ENCODE measurements around the gene SLC41A3. TPM values are rescaled to one million over a fixed set of nuclear protein-coding genes. Genes with fewer than 3 reads are reported as not detected.

Gene SLC41A3
- total and polyA plus RNA-seq, 2 of the 4 experiments (the other 2 are of a cell fraction): 30.5 to 43.5 TPM

- H3K56ac ChIP-seq (ENCODE audit: extremely low read depth, insufficient read depth, low read length): no peak overlapping the region
- no peak overlapping the region for H3K27ac ChIP-seq (ENCODE audit: insufficient read depth, low read length)
- no peak overlapping the region for H2BK120ac ChIP-seq (ENCODE audit: low read depth, low read length)
- ChIA-PET POLR2A (ENCODE audit: unreplicated experiment) (no interaction called here), CTCF (no interaction called here)
- dilution Hi-C loops (cut with HindIII; ENCODE audit: low sequenced_read_pairs, unreplicated experiment): no loop called here
- no peak overlapping the region for H2AFZ ChIP-seq (replicated peaks; ENCODE audit: low read length, poor library complexity)
- H3K9ac ChIP-seq (ENCODE audit: low read depth, low read length): no peak overlapping the region
- no peak overlapping the region for H2BK5ac ChIP-seq (ENCODE audit: low read depth, low read length, poor library complexity, severe bottlenecking)
- no peak overlapping the region for H3K23ac ChIP-seq (ENCODE audit: low read depth, low read length)
- H3K4me3 ChIP-seq (ENCODE audit: insufficient read depth, low read depth, low read length): no peak overlapping the region
- no peak overlapping the region for H3K18ac ChIP-seq (ENCODE audit: low read depth, low read length)
- H4K8ac ChIP-seq (ENCODE audit: low read depth in 2 of 2, low read length in 2 of 2): no peak overlapping the region
- DNase-seq (no peak), ATAC-seq (ENCODE audit: low read depth) (no peak)
- no peaks in the 10 kb centered on the region for H3K36me3 ChIP-seq (ENCODE audit: control insufficient read depth, insufficient read depth, low read length)
- no peak overlapping the region for H4K5ac ChIP-seq (ENCODE audit: low read depth, low read length)
- H4K20me1 ChIP-seq (ENCODE audit: insufficient read depth, low read length): no peaks in the 10 kb centered on the region
- H2AK5ac ChIP-seq (ENCODE audit: low read depth, low read length): no peak overlapping the region
- H4K91ac ChIP-seq (ENCODE audit: insufficient read depth, low read depth, low read length): no peak overlapping the region
- H2AK9ac ChIP-seq (replicated peaks; ENCODE audit: low read depth, low read length, poor library complexity): no peak overlapping the region
- in situ Hi-C loops (cut with MboI; ENCODE audit: low sequenced_read_pairs): no loop called here
- H2BK20ac ChIP-seq (ENCODE audit: low read depth, low read length): no peak overlapping the region
- H3K27me3 ChIP-seq (ENCODE audit: control insufficient read depth, insufficient read depth, low read length): no peaks in the 10 kb centered on the region
- no peaks in the 10 kb centered on the region for H3K4me1 ChIP-seq (ENCODE audit: control insufficient read depth, insufficient read depth, low read length)
- no TSS peak for BruUV-seq (replicated peaks)
- H3K79me1 ChIP-seq (ENCODE audit: low read depth in 1 of 2, low read length in 2 of 2): no peaks in the 10 kb centered on the region
- intact Hi-C loops (cut with micrococcal nuclease): no loop called here
- no peak overlapping the region for H3K14ac ChIP-seq (replicated peaks; ENCODE audit: low read depth, low read length)
- H3K4ac ChIP-seq (ENCODE audit: low read depth, low read length): no peak overlapping the region
- H3K9me1 ChIP-seq (ENCODE audit: insufficient read depth, low read length): 0 out of 2 replicates have a peak, but pooled peaks cover 3% of the 10 kb centered on the region
- TF ChIP-seq RCOR1 (IDR thresholded peaks at IDR 0.05; ENCODE audit: insufficient replicate concordance, low read length): no peak
- no peak for TF ChIP-seq CHD1 (IDR thresholded peaks at IDR 0.05; ENCODE audit: low read depth, low read length)
- no peak for TF ChIP-seq MAFK (IDR thresholded peaks at IDR 0.05; ENCODE audit: low read depth, low read length)
- no peak for TF ChIP-seq NFE2L2 (IDR thresholded peaks at IDR 0.05; ENCODE audit: low read depth, low read length)
- no peak for TF ChIP-seq SMC3 (IDR thresholded peaks at IDR 0.05; ENCODE audit: low read depth, low read length)
- no peak for TF ChIP-seq FOS (IDR thresholded peaks at IDR 0.05; ENCODE audit: low read depth, low read length)
- TF ChIP-seq MXI1 (IDR thresholded peaks at IDR 0.05; ENCODE audit: borderline replicate concordance, low read depth, low read length): no peak
- no peak for TF ChIP-seq POLR2A (IDR thresholded peaks at IDR 0.05; ENCODE audit: low read depth, low read length)
- TF ChIP-seq USF2 (IDR thresholded peaks at IDR 0.05; ENCODE audit: low read depth, low read length): no peak
- no peak for TF ChIP-seq ELK1 (IDR thresholded peaks at IDR 0.05; ENCODE audit: borderline replicate concordance, low read depth, low read length)
- no peak for TF ChIP-seq CEBPB (IDR thresholded peaks at IDR 0.05; ENCODE audit: low read depth, low read length)
- no peak for TF ChIP-seq RAD21 (IDR thresholded peaks at IDR 0.05; ENCODE audit: low read length)
- TF ChIP-seq RFX5 (IDR thresholded peaks at IDR 0.05; ENCODE audit: low read depth, low read length): no peak
- TF ChIP-seq CTCF (conservative IDR thresholded peaks at IDR 0.05; ENCODE audit: low read depth, low read length): no peak
- no peak for TF ChIP-seq BHLHE40 (IDR thresholded peaks at IDR 0.05; ENCODE audit: low read depth, low read length)
- no peak for TF ChIP-seq MAZ (IDR thresholded peaks at IDR 0.05; ENCODE audit: borderline replicate concordance, low read depth, low read length)
- no peak overlapping the region for H3K4me2 ChIP-seq (ENCODE audit: low read depth, low read length)
- no peak overlapping the region for H2BK15ac ChIP-seq (ENCODE audit: low read depth, low read length)
- H3K9me3 ChIP-seq (ENCODE audit: control insufficient read depth, insufficient read depth, low read length): peaks cover 7% of the 10 kb centered on the region
Observed at GRCh38 chr3:126029241-126029640, 54.7 kb downstream of the SLC41A3 start.

Measured in IMR-90 (cell line).